ENCODE data around the gene GTSE1.

The GTSE1 gene

GRCh38 chr22:46346680-46347405, 50.2 kb downstream of the GTSE1 start:
- H3K36me3 ChIP-seq (ENCODE audit: low read length) = no peaks in the 10 kb centered on the region; the same call in 1 of the 2 replicates
- H3F3A ChIP-seq (ENCODE audit: insufficient read depth) = no peaks in the 10 kb centered on the region
- H3K4me2 ChIP-seq (ENCODE audit: low read depth, low read length, poor library complexity, severe bottlenecking) = no peak overlapping the region
- no peak overlapping the region for H2AFZ ChIP-seq (ENCODE audit: low read depth, low read length, severe bottlenecking)
- no peaks in the 10 kb centered on the region for H4K20me1 ChIP-seq (ENCODE audit: low read depth, low read length)
- H3K27me3 ChIP-seq (ENCODE audit: low read length) = no peaks in the 10 kb centered on the region
- H3K27ac ChIP-seq (ENCODE audit: low read depth, low read length) = no peak overlapping the region
- H3K9me3 ChIP-seq (ENCODE audit: insufficient read depth, low read length) = no peaks in the 10 kb centered on the region
- no peak overlapping the region for H3K4me3 ChIP-seq (ENCODE audit: insufficient read depth, low read length, poor library complexity, severe bottlenecking)
- no peaks in the 10 kb centered on the region for H3K9me2 ChIP-seq (replicated peaks; ENCODE audit: insufficient read depth, low read length)
- no peak overlapping the region for H3K9ac ChIP-seq (ENCODE audit: low read length)
- no peak for TF ChIP-seq CTCF (IDR thresholded peaks at IDR 0.05; ENCODE audit: insufficient read depth, low read length, poor library complexity, severe bottlenecking)
- TF ChIP-seq EZH2phosphoT487 (conservative IDR thresholded peaks at IDR 0.05; ENCODE audit: low read length) = no peak
- no peaks in the 10 kb centered on the region for H3K79me2 ChIP-seq (ENCODE audit: insufficient read depth, low read length)

- no peaks in the 10 kb centered on the region for H3K79me2 ChIP-seq (ENCODE audit: insufficient read depth, low read length)
- TF ChIP-seq CTCF (IDR thresholded peaks at IDR 0.05; ENCODE audit: insufficient read depth, low read length, poor library complexity, severe bottlenecking) = no peak
- no peak for TF ChIP-seq EZH2phosphoT487 (conservative IDR thresholded peaks at IDR 0.05; ENCODE audit: low read length)
- H3K4me2 ChIP-seq (ENCODE audit: low read depth, low read length, poor library complexity, severe bottlenecking) = no peak overlapping the region
- no peak overlapping the region for H3K27ac ChIP-seq (ENCODE audit: low read depth, low read length)
- no peaks in the 10 kb centered on the region; the same call in 1 of the 2 replicates for H3K36me3 ChIP-seq (ENCODE audit: low read length)
- H3K9ac ChIP-seq (ENCODE audit: low read length) = no peak overlapping the region
- H3K9me2 ChIP-seq (replicated peaks; ENCODE audit: insufficient read depth, low read length) = no peaks in the 10 kb centered on the region
- no peaks in the 10 kb centered on the region for H4K20me1 ChIP-seq (ENCODE audit: low read depth, low read length)
- H3K27me3 ChIP-seq (ENCODE audit: low read length) = no peaks in the 10 kb centered on the region
- no peak overlapping the region for H3K4me3 ChIP-seq (ENCODE audit: insufficient read depth, low read length, poor library complexity, severe bottlenecking)
- H2AFZ ChIP-seq (ENCODE audit: low read depth, low read length, severe bottlenecking) = no peak overlapping the region
- H3F3A ChIP-seq (ENCODE audit: insufficient read depth) = no peaks in the 10 kb centered on the region
- H3K9me3 ChIP-seq (ENCODE audit: insufficient read depth, low read length) = no peaks in the 10 kb centered on the region
Measured at GRCh38 chr22:46347646-46348045, 51.0 kb downstream of the GTSE1 start.

- TF ChIP-seq EZH2phosphoT487 (conservative IDR thresholded peaks at IDR 0.05; ENCODE audit: low read length) = no peak
- no peak for TF ChIP-seq CTCF (IDR thresholded peaks at IDR 0.05; ENCODE audit: insufficient read depth, low read length, poor library complexity, severe bottlenecking)
- Histone ChIP-seq H3K9ac (ENCODE audit: low read length) (no peak overlapping the region), H3K9me3 (ENCODE audit: insufficient read depth, low read length) (no peaks in the 10 kb centered on the region), H2AFZ (ENCODE audit: low read depth, low read length, severe bottlenecking) (no peak overlapping the region), H4K20me1 (ENCODE audit: low read depth, low read length) (no peaks in the 10 kb centered on the region), H3K4me3 (ENCODE audit: insufficient read depth, low read length, poor library complexity, severe bottlenecking) (no peak overlapping the region), H3K9me2 (replicated peaks; ENCODE audit: insufficient read depth, low read length) (no peaks in the 10 kb centered on the region), H3K27me3 (ENCODE audit: low read length) (no peaks in the 10 kb centered on the region), H3K4me2 (ENCODE audit: low read depth, low read length, poor library complexity, severe bottlenecking) (no peak overlapping the region), H3F3A (ENCODE audit: insufficient read depth) (no peaks in the 10 kb centered on the region), H3K36me3 (ENCODE audit: low read length) (no peaks in the 10 kb centered on the region; the same call in 1 of the 2 replicates), H3K27ac (ENCODE audit: low read depth, low read length) (no peak overlapping the region), H3K79me2 (ENCODE audit: insufficient read depth, low read length) (no peaks in the 10 kb centered on the region)
Measured at GRCh38 chr22:46348099-46348695, 51.5 kb downstream of the GTSE1 start.

Measured in SU-DHL-6 (cell line).